GM23338 (cell line): ENCODE data around the gene DNAI2.

Experiments
- CREB1 ChIP-seq: fragments of 250-450 bp; sonication (Bioruptor Pico); IDR thresholded peaks from 2 replicates; pipeline ENCODE4 v1.5.0; 2020; ENCODE audit warnings: low read depth, mild to moderate bottlenecking, moderate library complexity
- CTCF ChIP-seq, 2 experiments: fragments of 200-600 bp in 1 of 2; sonication (generic) in 1 of 2; conservative IDR thresholded peaks; 2 replicates each; pipeline versions ENCODE4 v1.5.1 to v1.6.1; 2016 to 2017; ENCODE audit warnings: antibody characterized with exemption in 2 of 2, low read depth in 2 of 2, mild to moderate bottlenecking in 2 of 2, moderate library complexity in 1 of 2
- EZH2 ChIP-seq: fragments of 200-600 bp; sonication (generic); IDR thresholded peaks from one replicate; pipeline ENCODE4 v1.8.0; 2017; ENCODE audit warnings: antibody characterized with exemption, mild to moderate bottlenecking, low read depth; ENCODE audit not compliant: unreplicated experiment
- EZH2phosphoT487 ChIP-seq: fragments of 200-600 bp; sonication (generic); IDR thresholded peaks from one replicate; pipeline ENCODE4 v1.8.1; 2018; ENCODE audit warnings: antibody characterized with exemption; ENCODE audit not compliant: unreplicated experiment
- JUNB ChIP-seq: IDR thresholded peaks from one replicate; pipeline ENCODE4 v1.6.1; 2016; ENCODE audit warnings: antibody characterized with exemption; ENCODE audit not compliant: unreplicated experiment
- POLR2AphosphoS5 ChIP-seq: IDR thresholded peaks from 2 replicates; pipeline ENCODE4 v1.6.1; 2016; ENCODE audit warnings: antibody characterized with exemption, low read depth
- REST ChIP-seq: IDR thresholded peaks from one replicate; pipeline ENCODE4 v1.6.1; 2018; ENCODE audit warnings: antibody characterized with exemption; ENCODE audit not compliant: unreplicated experiment
- STAT1 ChIP-seq: IDR thresholded peaks from one replicate; pipeline ENCODE4 v1.6.1; 2016; ENCODE audit warnings: antibody characterized with exemption; ENCODE audit not compliant: unreplicated experiment
- ZNF114 ChIP-seq: fragments of 250-450 bp; sonication (Bioruptor Pico); IDR thresholded peaks from 2 replicates; pipeline ENCODE4 v1.5.0; 2020; ENCODE audit warnings: mild to moderate bottlenecking, moderate library complexity
- TF ChIP-seq, protein P1 (sequence below): IDR thresholded peaks from 2 replicates; pipeline ENCODE4 v1.6.1; 2016; ENCODE audit warnings: antibody characterized with exemption
- TF ChIP-seq, protein P2 (sequence below): fragments of 250-450 bp; sonication (Bioruptor Pico); IDR thresholded peaks from 2 replicates; pipeline ENCODE4 v1.5.0; 2020; ENCODE audit warnings: mild to moderate bottlenecking, moderate library complexity

DNA sequence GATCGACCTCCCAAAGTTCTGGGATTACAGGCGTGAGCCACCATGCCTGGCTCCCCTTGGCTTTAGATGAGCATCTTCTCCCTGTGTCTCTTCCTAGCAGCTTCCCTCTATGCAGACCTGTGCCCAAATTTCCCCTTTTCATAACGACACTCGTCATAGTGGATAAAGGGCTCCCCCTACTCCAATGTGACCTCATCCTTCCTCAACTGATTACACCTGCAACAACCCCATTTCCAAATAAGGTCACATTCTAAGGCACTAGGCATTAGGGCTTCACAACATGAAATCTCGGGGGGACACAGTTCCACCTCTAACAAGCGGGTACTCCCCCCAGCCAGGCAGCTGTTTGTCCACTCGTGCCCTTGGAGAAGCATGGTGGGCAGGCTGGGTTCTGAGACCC is 62.3 kb downstream of the DNAI2 start:
- TF ChIP-seq REST = no peak
- no peak for TF ChIP-seq POLR2AphosphoS5
- no peak for TF ChIP-seq JUNB
- no peak for TF ChIP-seq CTCF (conservative IDR thresholded peaks at IDR 0.05; ENCODE audit: low read depth in 2 of 2)
- TF ChIP-seq CREB1 (CRISPR knock-in tag) = no peak
- TF ChIP-seq EZH2 = no peak
- TF ChIP-seq EZH2phosphoT487 = no peak
- no peak for TF ChIP-seq STAT1
- no peak for TF ChIP-seq ZNF114 (CRISPR knock-in tag)
- TF ChIP-seq, protein P1, sequence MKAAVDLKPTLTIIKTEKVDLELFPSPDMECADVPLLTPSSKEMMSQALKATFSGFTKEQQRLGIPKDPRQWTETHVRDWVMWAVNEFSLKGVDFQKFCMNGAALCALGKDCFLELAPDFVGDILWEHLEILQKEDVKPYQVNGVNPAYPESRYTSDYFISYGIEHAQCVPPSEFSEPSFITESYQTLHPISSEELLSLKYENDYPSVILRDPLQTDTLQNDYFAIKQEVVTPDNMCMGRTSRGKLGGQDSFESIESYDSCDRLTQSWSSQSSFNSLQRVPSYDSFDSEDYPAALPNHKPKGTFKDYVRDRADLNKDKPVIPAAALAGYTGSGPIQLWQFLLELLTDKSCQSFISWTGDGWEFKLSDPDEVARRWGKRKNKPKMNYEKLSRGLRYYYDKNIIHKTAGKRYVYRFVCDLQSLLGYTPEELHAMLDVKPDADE = no peak
- TF ChIP-seq, protein P2, sequence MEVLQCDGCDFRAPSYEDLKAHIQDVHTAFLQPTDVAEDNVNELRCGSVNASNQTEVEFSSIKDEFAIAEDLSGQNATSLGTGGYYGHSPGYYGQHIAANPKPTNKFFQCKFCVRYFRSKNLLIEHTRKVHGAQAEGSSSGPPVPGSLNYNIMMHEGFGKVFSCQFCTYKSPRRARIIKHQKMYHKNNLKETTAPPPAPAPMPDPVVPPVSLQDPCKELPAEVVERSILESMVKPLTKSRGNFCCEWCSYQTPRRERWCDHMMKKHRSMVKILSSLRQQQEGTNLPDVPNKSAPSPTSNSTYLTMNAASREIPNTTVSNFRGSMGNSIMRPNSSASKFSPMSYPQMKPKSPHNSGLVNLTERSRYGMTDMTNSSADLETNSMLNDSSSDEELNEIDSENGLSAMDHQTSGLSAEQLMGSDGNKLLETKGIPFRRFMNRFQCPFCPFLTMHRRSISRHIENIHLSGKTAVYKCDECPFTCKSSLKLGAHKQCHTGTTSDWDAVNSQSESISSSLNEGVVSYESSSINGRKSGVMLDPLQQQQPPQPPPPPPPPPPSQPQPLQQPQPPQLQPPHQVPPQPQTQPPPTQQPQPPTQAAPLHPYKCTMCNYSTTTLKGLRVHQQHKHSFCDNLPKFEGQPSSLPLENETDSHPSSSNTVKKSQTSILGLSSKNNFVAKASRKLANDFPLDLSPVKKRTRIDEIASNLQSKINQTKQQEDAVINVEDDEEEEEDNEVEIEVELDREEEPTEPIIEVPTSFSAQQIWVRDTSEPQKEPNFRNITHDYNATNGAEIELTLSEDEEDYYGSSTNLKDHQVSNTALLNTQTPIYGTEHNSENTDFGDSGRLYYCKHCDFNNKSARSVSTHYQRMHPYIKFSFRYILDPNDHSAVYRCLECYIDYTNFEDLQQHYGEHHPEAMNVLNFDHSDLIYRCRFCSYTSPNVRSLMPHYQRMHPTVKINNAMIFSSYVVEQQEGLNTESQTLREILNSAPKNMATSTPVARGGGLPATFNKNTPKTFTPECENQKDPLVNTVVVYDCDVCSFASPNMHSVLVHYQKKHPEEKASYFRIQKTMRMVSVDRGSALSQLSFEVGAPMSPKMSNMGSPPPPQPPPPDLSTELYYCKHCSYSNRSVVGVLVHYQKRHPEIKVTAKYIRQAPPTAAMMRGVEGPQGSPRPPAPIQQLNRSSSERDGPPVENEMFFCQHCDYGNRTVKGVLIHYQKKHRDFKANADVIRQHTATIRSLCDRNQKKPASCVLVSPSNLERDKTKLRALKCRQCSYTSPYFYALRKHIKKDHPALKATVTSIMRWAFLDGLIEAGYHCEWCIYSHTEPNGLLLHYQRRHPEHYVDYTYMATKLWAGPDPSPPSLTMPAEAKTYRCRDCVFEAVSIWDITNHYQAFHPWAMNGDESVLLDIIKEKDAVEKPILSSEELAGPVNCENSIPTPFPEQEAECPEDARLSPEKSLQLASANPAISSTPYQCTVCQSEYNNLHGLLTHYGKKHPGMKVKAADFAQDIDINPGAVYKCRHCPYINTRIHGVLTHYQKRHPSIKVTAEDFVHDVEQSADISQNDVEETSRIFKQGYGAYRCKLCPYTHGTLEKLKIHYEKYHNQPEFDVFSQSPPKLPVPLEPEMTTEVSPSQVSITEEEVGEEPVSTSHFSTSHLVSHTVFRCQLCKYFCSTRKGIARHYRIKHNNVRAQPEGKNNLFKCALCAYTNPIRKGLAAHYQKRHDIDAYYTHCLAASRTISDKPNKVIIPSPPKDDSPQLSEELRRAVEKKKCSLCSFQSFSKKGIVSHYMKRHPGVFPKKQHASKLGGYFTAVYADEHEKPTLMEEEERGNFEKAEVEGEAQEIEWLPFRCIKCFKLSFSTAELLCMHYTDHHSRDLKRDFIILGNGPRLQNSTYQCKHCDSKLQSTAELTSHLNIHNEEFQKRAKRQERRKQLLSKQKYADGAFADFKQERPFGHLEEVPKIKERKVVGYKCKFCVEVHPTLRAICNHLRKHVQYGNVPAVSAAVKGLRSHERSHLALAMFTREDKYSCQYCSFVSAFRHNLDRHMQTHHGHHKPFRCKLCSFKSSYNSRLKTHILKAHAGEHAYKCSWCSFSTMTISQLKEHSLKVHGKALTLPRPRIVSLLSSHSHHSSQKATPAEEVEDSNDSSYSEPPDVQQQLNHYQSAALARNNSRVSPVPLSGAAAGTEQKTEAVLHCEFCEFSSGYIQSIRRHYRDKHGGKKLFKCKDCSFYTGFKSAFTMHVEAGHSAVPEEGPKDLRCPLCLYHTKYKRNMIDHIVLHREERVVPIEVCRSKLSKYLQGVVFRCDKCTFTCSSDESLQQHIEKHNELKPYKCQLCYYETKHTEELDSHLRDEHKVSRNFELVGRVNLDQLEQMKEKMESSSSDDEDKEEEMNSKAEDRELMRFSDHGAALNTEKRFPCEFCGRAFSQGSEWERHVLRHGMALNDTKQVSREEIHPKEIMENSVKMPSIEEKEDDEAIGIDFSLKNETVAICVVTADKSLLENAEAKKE (CRISPR knock-in tag) = no peak
